PC-3 (cell line): ENCODE measurements around the gene PRKRA.

Experiments
- EZH2phosphoT487 ChIP-seq: fragments of 300-600 bp; sonication (generic); IDR thresholded peaks from 2 replicates; pipeline ENCODE4 v1.6.1; 2018; ENCODE audit warnings: mild to moderate bottlenecking, antibody characterized with exemption, low read length, borderline replicate concordance
- TF ChIP-seq, protein P1 (sequence below): fragments of 300-600 bp; sonication (generic); conservative IDR thresholded peaks from 2 replicates; pipeline ENCODE4 v1.5.1; 2017; ENCODE audit warnings: antibody characterized with exemption, low read depth, mild to moderate bottlenecking, low read length

DNA sequence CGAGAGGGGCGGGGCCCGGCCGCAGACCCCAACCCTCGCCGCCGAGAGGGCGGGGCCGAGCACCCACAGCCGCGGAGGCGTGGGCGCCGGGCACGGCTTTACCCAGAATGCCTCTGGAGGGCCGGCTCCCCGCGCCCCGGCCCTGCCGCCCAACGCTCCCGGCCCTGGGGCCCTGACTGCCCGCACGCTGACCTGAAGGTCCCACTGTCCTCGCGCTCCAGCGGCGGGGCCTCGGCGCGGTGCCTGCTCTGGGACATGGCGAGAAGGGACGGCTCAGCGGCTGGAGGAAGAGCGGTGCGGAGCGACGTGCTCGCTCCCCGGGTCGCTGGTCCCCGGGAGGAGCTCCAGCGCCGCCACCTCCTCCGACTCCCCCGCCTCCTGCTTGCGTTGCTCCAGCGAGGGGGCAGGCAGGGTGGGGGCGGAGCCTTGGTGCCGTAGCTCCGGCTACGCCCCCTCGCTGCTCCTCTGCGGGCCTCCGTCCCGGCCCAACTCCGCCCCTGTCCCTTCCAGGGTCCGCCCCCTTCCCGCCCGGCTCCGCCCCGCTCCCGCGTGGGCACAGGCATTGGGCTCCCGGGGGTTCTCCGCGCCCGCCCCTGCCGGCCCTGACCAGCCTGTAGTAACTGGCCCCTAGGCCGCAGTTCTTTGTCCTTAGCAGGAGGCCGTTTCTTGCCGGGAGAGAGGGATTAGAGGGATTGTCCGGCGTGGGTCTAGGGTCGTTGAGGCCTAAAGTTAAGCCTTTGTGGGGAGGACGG is at the start of gene PRKRA, which contains the start of gene PJVK:
- TF ChIP-seq, protein P1, sequence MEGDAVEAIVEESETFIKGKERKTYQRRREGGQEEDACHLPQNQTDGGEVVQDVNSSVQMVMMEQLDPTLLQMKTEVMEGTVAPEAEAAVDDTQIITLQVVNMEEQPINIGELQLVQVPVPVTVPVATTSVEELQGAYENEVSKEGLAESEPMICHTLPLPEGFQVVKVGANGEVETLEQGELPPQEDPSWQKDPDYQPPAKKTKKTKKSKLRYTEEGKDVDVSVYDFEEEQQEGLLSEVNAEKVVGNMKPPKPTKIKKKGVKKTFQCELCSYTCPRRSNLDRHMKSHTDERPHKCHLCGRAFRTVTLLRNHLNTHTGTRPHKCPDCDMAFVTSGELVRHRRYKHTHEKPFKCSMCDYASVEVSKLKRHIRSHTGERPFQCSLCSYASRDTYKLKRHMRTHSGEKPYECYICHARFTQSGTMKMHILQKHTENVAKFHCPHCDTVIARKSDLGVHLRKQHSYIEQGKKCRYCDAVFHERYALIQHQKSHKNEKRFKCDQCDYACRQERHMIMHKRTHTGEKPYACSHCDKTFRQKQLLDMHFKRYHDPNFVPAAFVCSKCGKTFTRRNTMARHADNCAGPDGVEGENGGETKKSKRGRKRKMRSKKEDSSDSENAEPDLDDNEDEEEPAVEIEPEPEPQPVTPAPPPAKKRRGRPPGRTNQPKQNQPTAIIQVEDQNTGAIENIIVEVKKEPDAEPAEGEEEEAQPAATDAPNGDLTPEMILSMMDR, result no peak
- no peak for TF ChIP-seq EZH2phosphoT487
